NK-92 treated with Interleukin-12 subunit alpha and Interleukin-12 subunit beta, amount 100 ng/mL, for 24 hours (cell line): Measurements from ENCODE around the gene PIM1.
"Not testable (repeated sequence)": the region's sequence is repeated elsewhere in the genome, so short reads cannot be mapped to it uniquely, and the experiment has no call there.

Experiments used
- DNase-seq: peaks from one replicate; lab custom pipeline; 2025; lab: John Stamatoyannopoulos, UW

PIM1 gene

GRCh38 chr6:37171201-37171969 is 1.4 kb downstream of the PIM1 start:
- peak; percentile 69 for DNase-seq

DNA sequence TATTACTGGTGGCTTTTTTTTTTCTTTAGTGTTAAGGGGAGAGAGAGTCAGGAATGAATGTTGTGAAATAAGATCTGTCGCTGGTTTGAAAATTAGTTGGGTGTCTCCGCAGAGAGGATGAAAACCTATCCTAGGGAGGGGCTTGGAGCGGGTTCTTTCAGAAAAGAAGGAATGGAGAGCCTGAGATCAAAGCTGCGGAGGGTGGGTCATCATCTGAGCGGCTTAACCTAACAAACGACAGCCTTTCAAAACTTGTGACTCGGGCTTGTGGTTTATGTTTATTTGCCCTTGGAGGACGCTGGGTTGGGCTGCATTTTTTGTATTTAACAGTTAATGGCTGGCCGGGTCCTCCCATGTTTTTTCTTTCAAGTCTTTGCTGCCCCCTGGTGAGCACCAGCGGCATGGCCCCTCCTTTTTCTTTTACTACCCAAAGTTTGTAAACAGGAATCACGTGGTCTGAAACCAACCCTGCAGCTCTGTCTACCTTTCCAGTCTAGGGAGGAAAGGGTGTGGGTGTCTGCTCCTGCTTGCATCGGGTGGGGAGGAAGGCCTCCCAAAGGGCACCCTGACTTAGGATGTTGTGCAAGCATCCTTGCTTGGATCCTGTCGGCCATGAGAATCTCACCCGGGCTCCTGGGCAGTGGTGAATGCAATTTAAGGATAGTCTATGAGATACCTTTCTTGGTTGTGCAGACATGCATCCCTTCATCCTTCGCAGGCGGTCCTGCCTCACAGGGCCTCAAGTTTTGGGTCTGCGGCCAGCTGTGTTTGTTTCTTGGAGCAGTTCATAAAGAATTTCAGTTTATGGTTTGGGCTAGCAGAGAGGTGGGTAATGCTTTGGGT is 2.2 kb downstream of the PIM1 start:
- DNase-seq: peak; percentile 85

DNA sequence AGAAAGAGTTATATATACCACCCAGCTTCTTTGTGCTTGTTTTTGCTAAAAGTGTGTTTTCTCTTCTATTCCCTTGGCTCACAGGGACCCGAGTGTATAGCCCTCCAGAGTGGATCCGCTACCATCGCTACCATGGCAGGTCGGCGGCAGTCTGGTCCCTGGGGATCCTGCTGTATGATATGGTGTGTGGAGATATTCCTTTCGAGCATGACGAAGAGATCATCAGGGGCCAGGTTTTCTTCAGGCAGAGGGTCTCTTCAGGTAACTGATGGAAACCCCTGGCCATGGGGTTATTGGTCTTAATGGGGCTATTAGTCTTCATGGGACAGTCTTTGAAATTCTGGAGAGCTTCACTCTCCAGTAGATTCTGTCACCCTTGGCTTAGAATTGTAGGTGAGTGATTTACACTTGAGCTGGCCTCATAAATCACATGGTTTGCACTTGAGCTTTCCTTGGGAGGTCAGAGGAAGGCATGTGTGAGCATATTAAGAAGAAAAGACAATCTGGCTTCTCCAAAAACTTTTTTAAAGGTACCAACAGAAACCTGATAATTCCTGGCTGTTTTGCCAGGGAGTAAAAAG is 3.0 kb downstream of the PIM1 start:
- DNase-seq: no peak

DNA sequence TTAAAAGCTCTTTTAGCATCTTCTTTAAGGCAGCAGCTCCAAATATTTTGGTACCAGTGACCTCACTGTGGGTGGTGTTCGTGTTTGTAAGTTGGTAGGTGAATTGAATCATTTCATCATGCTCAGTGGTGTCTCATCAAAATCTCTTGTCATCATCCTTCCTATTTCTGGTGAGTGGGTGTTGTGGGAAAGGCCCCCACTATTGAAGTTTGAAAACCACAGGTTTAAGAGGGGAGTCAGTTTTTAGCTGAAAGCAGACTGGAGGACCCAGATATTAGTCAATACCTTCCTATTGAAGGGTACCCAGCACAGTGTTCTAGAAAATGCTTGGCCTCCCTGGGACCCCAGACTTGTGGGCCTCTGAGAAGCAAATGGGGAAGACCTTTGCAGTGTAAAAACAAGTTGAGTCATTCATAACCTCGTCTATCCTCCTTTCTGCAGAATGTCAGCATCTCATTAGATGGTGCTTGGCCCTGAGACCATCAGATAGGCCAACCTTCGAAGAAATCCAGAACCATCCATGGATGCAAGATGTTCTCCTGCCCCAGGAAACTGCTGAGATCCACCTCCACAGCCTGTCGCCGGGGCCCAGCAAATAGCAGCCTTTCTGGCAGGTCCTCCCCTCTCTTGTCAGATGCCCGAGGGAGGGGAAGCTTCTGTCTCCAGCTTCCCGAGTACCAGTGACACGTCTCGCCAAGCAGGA is 3.7 kb downstream of the PIM1 start:
- DNase-seq: peak; percentile 38

DNA sequence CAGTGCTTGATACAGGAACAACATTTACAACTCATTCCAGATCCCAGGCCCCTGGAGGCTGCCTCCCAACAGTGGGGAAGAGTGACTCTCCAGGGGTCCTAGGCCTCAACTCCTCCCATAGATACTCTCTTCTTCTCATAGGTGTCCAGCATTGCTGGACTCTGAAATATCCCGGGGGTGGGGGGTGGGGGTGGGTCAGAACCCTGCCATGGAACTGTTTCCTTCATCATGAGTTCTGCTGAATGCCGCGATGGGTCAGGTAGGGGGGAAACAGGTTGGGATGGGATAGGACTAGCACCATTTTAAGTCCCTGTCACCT is 4.2 kb downstream of the PIM1 start:
- DNase-seq: no peak

GRCh38 chr6:37174515-37175331 is 4.8 kb downstream of the PIM1 start:
- DNase-seq: peak; percentile 22

GRCh38 chr6:37175332-37176267 is 5.6 kb downstream of the PIM1 start:
- no peak for DNase-seq

DNA sequence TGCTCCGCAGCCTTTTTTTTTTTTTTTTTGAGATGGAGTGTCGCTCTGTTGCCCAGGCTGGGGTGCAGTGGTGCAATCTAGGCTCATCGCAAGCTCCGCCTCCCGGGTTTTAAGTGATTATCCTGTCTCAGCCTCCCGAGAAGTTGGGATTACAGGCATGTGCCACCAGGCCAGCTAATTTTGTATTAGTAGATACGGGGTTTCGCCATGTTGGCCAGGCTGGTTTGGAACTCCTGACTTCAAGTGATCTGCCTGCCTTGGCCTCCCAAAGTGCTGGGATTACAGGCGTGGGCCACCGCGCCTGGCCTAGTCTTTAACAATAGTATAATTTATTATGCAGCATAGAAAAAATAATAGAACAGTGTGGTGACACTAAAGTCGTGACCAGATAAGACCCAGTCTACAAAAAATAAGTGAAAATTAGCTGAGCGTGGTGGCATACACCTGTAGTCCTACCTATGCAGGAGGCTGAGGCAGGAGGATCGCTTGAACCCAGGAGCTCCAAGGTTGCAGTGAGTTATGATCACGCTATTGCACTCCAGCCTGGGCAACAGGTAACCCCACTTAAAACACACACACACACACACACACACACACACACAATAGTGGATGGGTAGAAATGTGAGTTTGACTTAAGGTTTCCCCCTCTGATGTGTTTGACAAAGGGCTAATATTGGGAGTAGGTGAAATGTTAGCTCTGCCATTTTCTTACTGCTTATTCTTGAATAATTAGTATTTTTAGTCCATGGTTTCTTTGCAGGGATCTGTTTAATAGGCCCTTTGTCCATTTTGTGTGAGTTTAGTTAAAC is 6.5 kb downstream of the PIM1 start:
- no peak for DNase-seq

- DNase-seq: no peak
Measured at GRCh38 chr6:37177077-37177934, 7.4 kb downstream of the PIM1 start.

- no peak for DNase-seq
Measured at GRCh38 chr6:37177935-37178517, 8.1 kb downstream of the PIM1 start.

- no peak for DNase-seq
Measured at GRCh38 chr6:37180075-37180474, 10.1 kb downstream of the PIM1 start.

DNA sequence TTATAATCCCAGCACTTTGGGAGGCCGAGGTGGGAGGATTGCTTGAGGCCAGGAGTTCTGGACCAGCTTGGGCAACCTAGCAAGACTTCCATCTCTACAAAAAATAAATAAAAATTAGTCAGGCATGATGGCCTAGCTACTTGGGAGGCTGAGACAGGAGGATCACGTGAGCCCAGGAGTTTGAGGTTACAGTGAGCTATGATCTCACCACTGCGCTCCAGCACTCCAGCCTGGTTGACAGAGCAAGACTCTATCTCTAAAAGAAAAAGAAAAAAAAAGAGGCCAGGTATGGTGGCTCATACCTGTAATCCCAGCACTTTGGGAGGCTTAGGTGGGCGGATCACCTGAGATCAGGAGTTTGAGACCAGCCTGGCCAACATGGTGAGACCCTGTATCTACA is 10.7 kb downstream of the PIM1 start:
- not testable (repeated sequence) for DNase-seq

DNA sequence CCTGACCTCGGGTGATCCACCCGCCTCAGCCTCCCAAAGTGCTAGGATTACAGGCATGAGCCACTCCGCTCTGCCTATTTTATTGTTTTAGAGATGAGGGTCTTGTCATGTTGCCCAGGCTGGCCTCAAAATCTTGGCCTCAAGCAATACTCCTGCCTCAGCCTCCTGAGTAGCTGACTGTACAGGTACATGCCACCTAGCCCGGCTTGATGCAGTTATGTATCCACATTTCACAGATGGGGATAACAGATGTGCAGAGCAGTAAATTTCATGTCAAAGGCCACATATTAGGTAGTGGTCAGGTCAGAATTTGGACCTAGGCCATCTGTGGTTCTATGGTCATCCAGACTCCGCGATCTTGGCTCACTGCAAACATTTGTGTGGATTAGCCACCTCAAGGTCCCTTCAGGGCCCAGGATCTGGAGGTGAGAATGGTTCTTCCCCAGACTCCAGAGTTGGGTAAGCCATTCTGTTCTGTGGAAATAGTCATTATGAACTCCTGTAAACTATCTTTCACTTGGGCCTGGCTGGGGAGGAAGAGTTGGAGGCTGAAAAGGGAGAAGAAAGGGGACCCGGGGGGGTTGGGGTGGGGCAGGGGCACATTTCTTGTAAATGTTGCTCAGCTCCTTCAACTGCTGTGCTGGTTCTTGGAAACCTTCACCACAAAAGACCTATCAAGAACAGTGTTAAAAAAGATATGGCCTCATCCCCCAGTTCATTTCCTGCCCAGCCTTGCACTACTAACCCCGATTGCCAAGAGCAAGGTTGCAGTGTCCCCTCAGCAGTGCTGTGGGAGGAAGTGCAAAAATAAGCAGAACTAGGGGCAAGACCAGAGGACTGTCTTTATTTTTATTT is 13.0 kb downstream of the PIM1 start:
- DNase-seq: peak; percentile 70

- DNase-seq: not testable (repeated sequence)
Measured at GRCh38 chr6:37185949-37186720, 16.2 kb downstream of the PIM1 start.

DNA sequence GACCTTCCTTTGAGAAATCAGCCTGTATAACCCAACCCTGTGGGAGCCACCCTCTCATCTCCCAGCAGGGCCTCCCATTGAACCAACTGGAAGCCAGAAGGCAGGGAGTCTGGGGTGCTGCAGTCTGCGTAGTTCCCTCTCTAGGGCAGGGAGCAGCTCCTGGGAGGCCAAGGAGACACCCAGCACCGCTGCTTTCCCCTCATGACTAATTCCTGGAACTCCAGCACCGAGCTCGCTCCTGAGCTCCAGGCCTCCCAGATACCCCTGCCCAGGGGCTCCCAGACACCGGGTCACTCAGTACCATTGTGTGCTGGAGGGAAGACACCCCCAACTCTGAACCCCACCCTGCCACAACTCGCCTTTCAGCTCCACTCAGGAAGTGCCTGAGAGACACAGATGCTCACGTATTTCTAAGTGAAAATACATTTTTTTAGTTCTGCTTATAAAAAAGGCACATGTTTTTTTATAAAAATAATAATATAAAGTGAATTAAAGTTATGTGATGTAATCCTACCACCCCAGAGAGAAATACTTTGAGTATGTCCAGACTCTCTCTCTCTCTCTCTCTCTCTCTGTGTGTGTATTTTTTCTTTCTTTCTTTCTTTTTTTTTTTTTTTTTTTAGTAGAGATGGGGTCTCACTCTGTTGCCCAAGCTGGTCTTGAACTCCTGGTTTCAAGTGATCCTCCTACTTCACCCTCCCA is 17.5 kb downstream of the PIM1 start:
- DNase-seq: no peak

DNA sequence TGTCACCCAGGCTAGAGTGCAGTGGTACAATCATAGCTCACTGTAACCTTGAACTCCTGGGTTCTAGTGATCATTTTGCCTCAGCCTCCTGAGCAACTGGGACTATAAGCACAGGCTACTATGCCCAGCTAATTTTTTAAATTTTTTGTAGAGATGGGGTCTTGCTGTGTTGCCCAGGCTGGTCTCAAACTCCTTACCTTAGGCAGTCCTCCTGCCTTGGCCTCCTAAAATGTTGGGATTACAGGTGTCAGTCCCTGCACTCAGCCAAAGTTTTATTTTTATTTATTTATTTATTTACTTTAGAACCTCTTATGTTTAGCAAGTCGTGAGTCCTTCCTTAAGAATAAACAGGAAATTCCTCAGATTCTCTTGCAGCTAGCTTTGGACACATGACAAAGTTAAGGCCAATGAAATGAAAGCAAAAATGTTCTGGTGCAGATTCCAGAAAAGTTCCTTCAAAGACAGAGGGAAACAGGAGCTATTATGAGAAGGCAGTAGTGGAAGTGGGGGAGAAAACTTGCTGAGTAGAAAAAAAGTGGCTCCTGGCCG is 19.1 kb downstream of the PIM1 start:
- DNase-seq: no peak
